Cerebellar cortex (tissue), 1 donor: ENCODE measurements around the gene C6orf58.

Experiments used
- DNase-seq: peaks from one replicate; pipeline ENCODE4 v3.0.0-alpha.2; 2015; ENCODE audit warnings: low spot score

Gene C6orf58

GRCh38 chr6:127576874-127577273, at the start of gene C6orf58:
Gene C6orf58 (plus strand): TSS chr6:127577174. CDS start chr6:127577186, 12 bp downstream.
- DNase-seq: no peak

- DNase-seq: no peak
These were observed 44.0 kb upstream of the C6orf58 start for GRCh38 chr6:127533011-127533410.

DNA sequence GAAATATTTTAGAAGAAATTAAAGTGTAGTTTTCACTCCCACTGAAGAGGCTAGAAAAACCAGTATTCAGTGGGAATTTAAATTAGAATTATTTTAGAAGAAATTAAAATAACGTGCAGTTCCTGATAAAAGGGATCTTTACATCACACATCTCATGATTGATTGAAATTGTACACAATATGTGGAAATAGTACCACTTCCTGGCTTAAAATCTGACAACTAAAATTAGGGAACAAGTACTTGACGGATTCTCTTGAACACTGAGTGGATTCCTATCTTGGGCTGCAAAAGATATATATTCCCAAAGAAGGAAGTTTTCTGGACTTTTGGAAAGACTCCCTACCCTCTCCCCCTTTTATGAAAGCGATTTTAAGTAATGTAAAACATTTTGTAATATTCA, 43.2 kb upstream of the C6orf58 start:
- DNase-seq: no peak

- no peak for DNase-seq
These were observed 38.2 kb upstream of the C6orf58 start for GRCh38 chr6:127538750-127539264.

DNA sequence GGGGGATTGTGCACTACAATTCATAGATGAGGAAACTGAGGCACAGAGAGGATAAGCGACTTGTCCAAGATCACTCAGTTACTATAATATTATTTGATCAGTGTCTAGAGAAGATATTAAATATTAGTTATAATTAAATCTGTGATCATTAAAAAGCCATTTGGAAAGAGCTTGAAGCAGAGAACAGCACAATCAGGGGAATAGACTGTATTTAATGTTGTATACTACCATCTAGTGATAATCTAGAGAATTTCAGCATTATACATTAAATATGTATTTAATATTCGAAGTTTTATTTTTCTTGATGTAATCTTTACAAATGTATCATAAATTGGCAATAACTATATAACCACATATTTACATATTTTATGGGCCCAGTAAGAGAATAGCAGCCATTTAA, 37.7 kb upstream of the C6orf58 start:
- peak; percentile 46 for DNase-seq

DNA sequence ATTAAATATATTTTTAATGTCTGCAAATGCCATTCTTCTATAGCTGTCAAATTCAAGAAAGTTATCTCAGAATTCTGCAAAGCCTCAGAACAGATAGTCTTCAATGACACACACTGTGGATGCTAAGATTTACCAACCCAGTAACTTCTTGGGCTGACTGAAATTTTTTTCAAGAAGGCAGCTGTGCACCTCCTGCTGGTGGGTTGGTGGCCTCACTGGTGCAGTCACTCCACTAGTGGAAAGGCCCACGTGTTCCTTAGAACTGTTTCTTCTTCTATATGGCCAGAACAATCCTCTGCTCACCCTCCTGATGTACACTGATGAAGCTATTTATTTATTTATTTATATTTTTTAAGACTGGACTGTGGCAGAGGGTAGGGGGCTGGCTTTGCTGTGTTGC, 29.8 kb upstream of the C6orf58 start:
- DNase-seq: peak; percentile 3

- peak; percentile 5 for DNase-seq
These were observed 28.9 kb upstream of the C6orf58 start for GRCh38 chr6:127547904-127548649.

DNA sequence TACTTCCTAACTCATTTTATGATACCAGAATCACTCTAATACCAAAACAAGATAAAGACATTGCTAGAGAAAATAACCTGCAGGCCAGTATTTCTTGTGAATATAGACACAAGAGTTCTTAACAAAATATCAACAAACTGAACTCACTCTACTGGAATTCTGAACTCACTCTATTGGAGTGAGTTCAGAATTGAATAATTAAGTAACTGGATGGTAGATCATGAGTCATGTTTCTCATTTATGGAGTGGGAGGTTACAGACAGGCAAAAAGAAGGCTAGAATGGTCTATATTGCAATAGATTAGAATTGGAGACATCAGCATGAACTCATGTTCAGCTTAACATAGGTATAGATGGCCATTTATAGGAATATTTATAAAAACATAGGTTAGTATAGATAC, 26.6 kb upstream of the C6orf58 start:
- DNase-seq: no peak

- DNase-seq: peak; percentile 34
These were observed 22.5 kb upstream of the C6orf58 start for GRCh38 chr6:127554435-127555006.

DNA sequence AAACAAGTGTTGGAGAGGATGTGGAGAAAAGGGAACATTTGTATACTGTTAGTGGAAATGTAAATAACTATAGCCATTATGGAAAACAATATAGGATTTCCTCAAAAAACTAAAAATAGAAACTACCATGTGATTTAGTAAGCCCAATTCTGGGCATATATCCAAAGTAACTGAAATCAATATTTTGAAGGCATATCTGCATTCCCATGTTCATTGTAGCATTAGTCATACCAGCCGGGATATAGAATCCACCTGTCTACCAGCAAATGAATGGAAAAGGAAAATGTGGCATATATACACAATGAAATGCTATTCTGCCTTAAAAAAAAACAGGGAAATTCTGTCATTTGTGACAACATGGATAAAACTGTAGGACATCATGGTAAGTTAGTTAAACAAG, 15.3 kb upstream of the C6orf58 start:
- no peak for DNase-seq

GRCh38 chr6:127564761-127565160, 12.2 kb upstream of the C6orf58 start:
- DNase-seq: no peak

GRCh38 chr6:127566119-127566518, 10.9 kb upstream of the C6orf58 start:
- DNase-seq: no peak

- no peak for DNase-seq
These were observed 10.3 kb upstream of the C6orf58 start for GRCh38 chr6:127566651-127567050.

GRCh38 chr6:127567476-127567875, 9.5 kb upstream of the C6orf58 start:
- no peak for DNase-seq

GRCh38 chr6:127570739-127571389, 6.1 kb upstream of the C6orf58 start:
- DNase-seq: no peak

- no peak for DNase-seq
These were observed 1.9 kb downstream of the C6orf58 start for GRCh38 chr6:127578900-127579299.

DNA sequence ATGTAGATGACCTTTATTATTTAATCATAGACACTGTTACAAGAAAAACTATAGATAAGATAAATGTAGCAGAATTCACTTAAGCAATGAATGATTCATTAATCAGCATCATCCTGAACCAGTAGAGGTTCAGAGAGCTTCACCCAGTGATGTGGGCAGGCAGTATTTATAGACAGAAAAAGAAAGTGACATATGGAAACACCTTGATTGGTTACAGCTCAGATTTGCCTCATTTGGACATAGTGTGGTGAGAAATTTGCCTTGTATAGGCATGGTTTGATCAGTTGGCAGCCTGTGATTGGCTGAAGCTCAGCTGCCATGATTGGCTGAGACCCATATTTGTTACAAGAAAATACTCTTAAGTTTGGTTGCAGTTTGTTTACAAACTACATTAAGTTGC, 4.6 kb downstream of the C6orf58 start:
- DNase-seq: no peak

- DNase-seq: no peak
These were observed 5.9 kb downstream of the C6orf58 start for GRCh38 chr6:127582777-127583462.

GRCh38 chr6:127585123-127585522, 8.1 kb downstream of the C6orf58 start:
- DNase-seq: no peak

DNA sequence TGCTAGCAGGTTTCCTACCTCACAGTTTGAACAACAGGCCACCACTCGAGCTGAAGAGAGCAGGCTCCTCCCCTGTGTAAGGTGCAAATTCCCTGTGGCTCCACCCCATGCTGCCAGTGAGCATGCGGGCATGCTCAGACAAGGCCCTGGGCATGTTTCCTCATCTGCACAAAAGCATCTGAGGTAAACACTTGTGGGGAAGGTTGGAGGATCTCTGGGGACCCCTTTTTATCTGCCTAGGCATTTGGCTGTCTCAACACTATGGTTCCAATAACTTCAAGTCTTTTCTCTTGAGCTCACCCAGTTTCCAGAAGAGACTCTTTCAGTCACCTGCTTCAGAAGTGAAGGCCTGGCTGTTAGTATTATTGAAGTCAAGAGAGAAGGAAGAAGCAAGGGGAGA, 9.4 kb downstream of the C6orf58 start:
- no peak for DNase-seq

- DNase-seq: no peak
These were observed 10.9 kb downstream of the C6orf58 start for GRCh38 chr6:127587875-127588274.

- DNase-seq: no peak
These were observed 12.2 kb downstream of the C6orf58 start for GRCh38 chr6:127589135-127589534.

GRCh38 chr6:127590344-127590743, 13.4 kb downstream of the C6orf58 start:
- DNase-seq: no peak
